ENCODE measurements around the gene PSAP.

GRCh38 chr10:71819441-71819861 lies 31.6 kb downstream of the PSAP start:
- TF ChIP-seq POLR2A (IDR thresholded peaks at IDR 0.05) (no peak), CTCF (IDR thresholded peaks at IDR 0.05) (no peak)

Measured in esophagus squamous epithelium (tissue), 4 donors.